HG03558 (cell line): ENCODE measurements around the gene PPFIBP2.

Experiments used
- ATAC-seq: cut with Tn5 transposase; IDR thresholded peaks from one replicate; pipeline ENCODE4 v1.9.1; 2021; ENCODE audit warnings: moderate number of reproducible peaks; ENCODE audit not compliant: unreplicated experiment; ENCODE audit errors: extremely low read depth

The PPFIBP2 gene

DNA sequence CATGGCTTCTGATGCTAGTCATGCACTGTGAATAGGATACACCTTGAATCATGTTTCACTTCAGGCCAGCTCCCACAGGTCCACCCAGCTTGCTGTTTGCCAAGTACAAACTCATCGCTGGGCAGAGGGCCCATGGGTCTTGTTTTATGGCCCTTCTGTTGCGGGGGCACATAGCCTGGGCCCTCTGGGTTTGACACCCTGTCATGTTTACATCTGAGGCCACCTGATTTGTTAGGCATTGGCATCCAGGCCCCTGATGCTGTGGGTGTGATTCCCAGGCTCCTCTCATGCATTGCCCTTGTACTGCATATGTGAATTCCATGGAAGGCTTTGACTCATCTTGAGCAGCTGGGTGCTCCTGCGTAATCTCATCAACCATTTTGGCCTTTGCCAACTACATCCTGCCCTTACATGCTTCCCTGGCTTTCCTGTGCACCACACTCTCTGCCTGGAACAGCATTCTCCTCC, 32.6 kb downstream of the PPFIBP2 start:
- no peak for ATAC-seq

- no peak for ATAC-seq
Measured at GRCh38 chr11:7547687-7548086, 33.9 kb downstream of the PPFIBP2 start.

- peak; percentile 76 for ATAC-seq
Measured at GRCh38 chr11:7548659-7549274, 35.0 kb downstream of the PPFIBP2 start.

GRCh38 chr11:7549681-7550080, 35.9 kb downstream of the PPFIBP2 start:
- ATAC-seq, result no peak

DNA sequence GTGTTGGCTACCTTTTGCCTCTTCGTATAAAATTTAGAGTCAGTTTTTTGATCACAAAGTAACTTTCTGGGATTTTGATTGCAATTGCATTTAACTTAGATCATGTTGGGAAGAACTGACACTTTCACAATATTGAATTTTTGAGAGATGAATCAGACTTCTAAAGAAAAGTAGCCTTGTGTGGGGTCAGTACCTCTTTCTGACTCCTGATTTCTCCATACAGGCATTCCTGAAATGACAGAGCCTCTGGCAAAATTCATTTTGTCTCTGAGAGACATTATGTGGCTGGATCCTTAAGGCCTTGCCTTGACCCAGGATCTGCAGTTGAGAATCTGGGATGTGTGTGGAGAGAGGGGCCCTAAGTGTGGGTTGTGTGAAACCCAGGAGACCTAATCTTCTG, 37.8 kb downstream of the PPFIBP2 start:
- no peak for ATAC-seq

DNA sequence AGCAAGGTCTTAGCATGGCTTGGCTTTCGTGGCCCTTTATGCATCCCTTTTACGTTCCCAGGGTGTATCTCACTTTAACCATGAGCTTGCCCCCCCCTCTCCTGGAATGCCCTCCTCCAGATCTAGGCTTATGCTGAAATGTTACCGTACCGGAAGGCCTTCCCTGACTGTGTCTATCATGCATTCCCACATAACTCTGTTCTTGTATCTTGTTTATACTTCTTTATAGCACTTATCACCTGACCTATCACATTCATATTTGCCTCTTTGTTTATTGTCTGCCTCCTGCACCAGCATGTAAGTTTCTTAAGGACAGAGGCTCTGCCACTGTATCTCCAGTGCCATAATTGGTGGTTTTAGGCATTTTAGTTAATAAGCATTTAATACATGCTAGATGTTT, 38.9 kb downstream of the PPFIBP2 start:
- ATAC-seq, result no peak

DNA sequence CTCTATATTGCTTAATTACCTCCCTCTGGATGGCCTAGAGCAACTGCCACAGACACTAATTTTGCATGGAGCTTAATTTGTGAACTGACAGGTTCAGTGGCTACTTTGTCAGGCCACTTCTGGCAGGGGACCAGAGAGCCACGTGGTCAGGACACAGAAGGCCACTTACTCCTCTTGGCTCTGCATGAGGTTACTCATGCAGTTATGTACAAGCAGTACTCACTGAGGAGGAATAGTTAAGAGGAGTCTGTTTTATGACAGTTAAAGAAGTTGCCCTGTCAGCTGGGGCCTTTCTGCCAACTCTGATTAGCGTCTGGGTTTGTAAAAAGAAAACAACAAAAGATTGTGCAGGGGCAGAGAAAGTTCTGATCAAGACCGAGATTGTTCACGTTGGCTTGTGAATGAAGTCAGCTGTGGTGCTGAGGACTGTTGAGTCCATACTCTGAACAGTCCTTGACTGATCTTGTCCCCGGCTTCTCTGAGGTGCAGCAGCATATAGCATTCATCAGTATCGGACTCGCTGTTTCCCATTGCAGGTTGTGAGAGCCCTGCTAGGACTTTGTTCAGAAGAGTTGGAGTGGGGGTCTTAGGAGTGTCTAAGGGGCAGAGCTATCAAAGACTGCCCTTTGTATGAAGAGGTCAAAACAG, 41.4 kb downstream of the PPFIBP2 start:
- ATAC-seq, result no peak

DNA sequence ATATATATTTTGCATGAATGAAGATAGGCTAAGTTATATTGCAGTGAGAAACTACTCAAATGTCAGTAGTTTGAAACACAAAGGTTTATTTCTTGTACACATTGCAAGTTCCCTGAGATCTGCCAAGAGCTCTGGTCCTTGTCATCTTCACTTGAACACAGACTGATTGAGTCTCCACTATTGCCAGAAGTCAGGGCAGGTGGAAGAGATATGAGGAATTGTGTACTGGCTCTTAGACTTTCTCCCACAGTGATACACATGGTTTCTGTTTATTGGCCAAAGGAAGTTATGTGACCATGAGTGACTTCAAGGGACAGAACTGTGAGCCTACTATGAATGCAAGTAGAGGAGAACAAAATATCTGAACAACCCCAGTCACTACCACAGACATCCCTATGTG, 44.2 kb downstream of the PPFIBP2 start:
- no peak for ATAC-seq

DNA sequence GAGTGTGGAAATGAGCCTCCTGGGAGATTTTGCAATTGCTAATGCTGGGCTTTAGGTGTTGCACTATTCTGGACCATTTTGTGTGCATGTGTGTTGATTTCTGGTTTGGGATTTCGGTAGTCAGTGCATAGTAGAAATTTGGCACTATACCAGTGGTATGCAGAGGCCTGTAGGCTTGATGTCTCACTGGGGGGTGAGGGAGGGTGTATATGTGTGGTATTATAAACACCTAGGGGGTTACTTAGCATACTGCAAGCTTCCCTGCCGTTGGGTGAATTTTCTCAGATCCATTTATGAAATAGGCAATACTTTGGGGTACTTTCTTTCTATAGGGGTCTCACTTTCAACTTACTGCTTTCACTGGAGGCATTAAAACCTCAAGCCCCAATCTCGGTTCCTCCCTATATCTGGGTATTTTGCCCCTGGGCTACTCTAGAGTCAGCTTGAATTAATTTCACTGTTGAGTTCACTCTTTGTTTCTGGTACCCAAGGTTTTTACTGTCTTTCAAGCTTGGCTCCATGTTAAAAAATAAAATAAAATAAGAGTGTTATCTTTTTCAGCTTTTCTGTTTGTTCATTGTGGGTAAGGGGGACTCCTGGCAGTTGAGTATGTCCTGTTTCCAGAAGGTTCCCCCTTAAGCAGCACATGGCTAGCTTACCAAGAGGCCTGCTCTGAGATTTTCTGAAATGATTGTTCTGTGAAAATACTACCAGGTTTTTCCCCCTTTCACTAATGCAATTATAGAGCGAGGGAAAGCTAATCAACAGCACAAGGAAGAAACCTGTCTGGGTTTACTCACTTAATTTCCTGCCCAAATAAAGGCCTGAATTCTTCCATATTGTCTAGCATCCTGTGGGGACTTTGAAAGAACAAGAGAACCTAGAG, 45.8 kb downstream of the PPFIBP2 start:
- peak; percentile 31 for ATAC-seq

- no peak for ATAC-seq
Measured at GRCh38 chr11:7561562-7561961, 47.8 kb downstream of the PPFIBP2 start.

GRCh38 chr11:7563281-7563680, 49.5 kb downstream of the PPFIBP2 start:
- no peak for ATAC-seq

- ATAC-seq, result no peak
Measured at GRCh38 chr11:7564803-7565202, 51.0 kb downstream of the PPFIBP2 start.

DNA sequence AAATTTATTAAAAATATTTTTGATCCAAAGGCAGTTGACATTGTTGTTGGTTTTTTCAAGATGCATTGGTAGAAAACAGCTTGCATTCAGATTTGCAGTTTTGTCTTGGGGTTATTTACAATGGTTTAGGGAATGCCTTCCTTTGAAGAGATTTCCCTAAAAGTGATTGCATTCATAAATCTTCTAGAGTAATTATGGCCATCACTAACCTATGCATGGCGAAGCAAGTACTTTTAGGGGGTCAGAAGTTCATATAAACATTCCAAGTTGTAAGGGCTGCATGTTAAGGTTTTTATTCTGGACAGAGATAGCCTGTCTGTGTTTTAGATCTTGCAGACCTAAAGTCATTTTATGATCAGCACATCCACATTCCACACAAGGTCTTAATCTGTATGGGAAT, 53.5 kb downstream of the PPFIBP2 start:
- no peak for ATAC-seq

GRCh38 chr11:7569044-7569443, 55.2 kb downstream of the PPFIBP2 start:
- no peak for ATAC-seq

GRCh38 chr11:7570241-7570640, 56.4 kb downstream of the PPFIBP2 start:
- ATAC-seq, result no peak

DNA sequence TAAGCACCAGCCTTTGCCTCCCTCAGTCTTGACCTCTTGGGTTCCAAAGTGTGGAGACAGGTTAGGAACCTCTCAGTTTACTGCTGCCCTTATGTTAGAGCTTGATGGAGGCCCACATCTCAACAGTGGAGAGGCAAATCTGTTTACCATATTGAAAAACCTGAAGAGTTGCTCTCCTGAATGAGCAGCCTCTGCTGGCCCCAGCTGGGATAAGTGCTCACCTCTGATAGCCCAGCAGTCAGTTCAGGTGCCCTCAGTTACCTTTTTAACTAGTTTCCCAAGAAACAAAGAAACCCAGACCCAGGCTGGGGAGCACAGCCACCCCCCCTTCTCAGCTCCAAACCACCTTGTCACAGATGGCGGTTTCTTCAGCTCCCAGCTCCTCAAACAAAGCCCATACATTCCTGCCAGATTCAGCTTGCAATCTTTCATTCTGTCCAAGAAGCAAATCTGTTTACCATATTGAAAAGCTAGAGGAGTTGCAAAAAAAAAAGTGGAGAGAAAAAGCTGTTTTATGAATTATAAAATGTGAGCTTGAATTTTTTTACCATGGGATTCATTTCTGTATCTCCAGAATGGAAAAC, 57.2 kb downstream of the PPFIBP2 start:
- no peak for ATAC-seq

GRCh38 chr11:7571640-7572000, 57.8 kb downstream of the PPFIBP2 start:
- no peak for ATAC-seq

- ATAC-seq, result no peak
Measured at GRCh38 chr11:7572001-7572712, 58.4 kb downstream of the PPFIBP2 start.

DNA sequence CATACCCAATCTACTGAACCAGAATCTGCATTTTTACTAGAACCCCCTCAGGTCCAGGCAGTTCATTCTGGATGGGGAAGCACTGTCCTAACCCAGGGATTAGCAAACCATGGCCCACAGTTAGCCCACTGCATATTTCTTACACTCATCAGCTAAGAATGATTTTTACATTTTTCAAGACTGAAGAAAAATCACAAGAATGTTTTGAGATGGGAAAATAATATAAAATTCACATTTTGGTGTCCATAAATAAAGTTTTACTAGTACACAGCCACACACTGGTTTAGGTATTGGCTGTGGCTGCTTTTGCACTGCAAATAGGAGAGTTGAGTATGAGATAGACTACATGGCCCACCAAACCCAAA, 59.4 kb downstream of the PPFIBP2 start:
- ATAC-seq, result no peak

- ATAC-seq, result no peak
Measured at GRCh38 chr11:7573558-7574296, 59.9 kb downstream of the PPFIBP2 start.
